HuH-7.5 (cell line): Measurements from ENCODE around the gene IL18BP.

Source experiments
- DNase-seq: peaks from one replicate; pipeline ENCODE4 v3.0.0; 2011; ENCODE audit warnings: low spot score

The IL18BP gene

DNA sequence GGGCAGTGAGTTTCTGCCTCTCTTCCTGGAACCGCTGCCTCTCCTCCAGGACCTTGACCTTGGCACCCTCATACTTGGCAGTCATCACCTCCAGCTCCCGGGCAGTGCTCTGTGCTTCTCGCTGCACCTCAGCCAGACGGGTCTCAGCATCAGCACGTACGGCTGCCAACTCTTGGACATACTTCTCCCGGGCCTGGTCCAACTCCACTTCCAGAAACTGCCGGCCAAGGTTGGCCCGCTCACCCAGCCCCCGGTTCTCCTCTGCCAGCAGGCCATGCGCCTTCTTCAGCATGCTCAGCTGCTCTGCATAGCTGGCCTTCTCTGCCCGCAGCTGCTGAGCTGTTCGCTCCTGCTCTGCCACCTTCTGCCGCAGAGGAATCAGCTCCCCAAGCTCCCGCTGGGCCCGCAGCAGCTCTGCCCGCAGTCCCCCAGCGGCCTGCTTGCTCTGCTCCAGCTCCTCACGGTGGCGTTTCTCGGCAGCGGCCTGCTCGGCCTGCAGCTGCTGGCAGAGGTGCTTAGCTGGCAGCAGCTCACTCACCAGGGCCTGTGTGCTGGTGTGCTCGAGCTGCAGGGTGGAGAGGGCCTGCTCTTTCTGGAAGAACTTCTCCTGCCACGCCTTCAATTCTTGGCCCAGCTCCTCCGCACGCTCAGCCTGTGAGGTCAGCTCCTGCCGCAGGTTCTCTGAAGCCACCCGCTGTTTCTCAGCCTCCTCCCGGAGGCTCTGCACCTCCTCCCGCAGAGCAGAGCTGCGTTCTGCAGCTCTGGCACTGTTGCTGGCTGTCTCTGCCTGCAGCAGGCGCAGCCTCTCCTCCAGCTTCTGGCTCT lies 14.4 kb downstream of the IL18BP start:
- DNase-seq = no peak

DNA sequence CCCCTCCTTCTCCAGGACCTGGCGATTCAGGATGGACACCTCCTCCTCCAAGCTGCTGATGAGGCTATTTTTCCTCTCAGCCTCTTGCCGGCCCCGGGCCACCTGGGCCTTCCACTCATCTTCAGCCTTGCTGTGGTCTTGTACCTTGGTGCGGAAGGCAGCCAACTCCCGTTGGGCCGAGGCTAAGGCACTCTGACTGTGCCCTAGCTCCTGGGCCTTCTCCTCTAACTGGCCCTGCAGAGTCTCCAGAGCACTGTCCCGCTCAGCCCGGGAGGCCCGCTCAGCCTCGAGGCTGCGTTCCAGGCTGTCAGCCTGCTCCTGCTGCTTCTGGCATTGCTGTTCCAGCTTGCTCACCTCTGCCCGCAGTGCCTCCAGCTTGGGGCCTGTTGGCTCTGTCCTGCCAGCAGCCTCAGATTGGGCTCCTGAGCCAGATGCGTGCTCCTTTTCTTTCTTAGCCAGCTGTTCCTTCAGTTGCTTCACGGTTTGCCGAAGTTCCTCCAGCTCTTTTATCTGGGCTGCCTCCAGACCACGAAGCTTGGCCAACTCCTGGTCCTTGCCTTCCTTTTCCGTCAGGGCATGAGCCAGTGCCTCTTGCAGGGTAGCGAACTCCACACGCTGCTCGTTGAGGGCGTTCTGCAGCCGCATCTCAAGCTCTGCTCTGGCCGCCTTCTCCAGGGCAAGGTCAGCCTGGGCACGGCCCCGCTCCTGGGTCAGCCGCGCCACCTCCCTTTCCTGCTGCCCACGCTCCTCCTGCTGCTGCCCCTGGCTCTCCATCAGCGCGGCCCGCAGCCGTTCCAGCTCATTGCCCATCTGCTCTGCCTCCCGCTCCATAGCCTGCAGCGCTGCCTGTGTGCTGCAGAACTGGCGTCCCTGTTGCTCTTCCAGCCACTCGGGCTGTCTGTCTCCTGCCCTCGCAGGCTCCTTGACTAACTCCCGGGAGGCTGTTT lies 15.3 kb downstream of the IL18BP start:
- DNase-seq = no peak

DNA sequence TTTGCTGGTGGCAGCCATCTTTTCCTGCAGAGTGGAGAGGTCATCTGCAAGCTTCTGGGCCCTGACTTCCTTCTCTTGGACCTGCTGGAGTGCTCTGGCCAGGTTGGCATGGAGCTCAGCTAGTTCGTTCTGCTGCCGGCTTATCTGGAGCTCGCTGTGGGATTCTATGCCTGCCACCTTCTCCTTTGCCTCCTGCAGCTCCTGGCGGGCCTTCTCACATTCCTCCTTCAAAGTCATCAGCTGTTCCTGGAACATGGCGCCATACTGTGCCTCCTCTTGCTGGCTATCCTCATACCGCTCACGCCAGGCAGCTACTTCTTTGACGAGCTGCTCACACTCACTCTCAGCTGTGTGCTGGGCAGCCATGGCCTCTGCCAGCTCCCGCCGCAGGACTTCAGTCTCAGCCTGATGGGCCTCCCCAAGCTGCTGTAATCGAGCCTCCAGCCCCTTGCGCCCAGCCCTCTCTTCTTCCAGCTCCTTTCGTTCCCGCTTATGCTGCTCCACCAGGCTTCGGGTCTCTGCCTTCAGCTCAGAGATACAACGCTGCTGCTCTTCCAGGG lies 16.1 kb downstream of the IL18BP start:
- DNase-seq = no peak

DNA sequence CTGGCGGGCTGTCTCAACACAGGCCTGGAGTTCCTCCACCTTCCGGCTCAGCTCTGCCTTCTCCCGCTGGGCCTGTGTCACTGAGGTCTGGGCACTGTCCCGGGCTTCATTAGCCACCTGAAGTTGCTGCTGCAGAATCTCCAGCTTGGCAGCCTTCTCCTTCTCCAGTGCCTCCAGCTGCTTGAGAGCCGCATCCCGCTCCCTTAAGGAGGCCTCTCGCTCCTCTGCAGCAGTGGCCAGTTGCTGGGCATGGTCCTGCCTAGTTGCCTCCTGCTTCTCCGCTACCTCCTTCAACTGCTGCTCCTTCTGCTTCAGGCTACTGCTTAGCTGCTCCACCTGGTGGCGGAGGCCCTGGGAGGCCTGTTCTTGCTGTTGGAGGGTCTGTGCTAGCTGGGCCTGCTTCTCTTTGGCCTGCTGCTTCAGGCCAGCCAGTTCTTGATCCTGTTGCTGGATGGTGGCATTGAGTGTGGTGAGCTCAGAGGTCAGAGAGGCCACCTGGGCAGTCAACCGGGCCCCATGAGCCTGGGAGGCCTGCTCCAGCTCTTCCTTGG lies 16.9 kb downstream of the IL18BP start:
- no peak for DNase-seq

DNA sequence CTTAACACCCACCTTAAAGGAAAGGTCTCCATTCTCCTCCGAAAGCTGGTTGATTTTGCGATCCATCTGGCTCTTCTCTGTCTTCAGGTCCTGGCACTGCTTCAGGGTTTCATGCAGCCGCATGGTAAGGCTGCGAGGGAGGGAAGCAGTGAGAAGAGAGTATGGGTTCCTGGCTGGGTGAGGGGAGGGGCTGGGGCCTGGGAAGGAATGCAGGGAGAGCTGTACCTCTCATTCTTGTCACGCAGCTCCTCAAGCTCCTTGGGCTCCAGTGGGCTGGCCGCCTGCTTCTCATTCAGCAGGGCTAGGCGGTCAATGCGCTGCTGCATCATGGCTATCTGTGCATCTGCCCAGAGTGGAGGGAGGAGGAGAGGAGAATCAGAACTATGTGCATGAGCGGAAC lies 19.5 kb downstream of the IL18BP start:
- no peak for DNase-seq

DNA sequence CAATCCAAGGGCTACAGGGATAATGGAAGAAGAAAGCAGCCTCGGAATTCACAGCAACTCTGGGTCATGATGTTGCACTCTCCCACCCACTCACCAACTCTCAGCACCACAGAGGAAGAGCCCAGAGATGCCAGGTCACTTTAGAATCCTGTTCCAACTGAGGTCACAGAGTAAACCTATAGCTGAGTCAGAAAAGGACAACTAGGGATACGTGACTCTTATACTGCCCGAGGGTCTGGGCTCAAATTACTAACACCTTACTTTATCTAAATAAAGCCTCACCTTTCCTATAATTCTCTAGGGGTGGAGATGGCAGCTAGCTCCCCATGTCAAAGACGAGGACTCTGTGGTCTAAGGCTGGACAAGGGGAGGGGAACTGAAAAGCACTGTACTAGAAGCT lies 24.6 kb downstream of the IL18BP start:
- DNase-seq = no peak

DNA sequence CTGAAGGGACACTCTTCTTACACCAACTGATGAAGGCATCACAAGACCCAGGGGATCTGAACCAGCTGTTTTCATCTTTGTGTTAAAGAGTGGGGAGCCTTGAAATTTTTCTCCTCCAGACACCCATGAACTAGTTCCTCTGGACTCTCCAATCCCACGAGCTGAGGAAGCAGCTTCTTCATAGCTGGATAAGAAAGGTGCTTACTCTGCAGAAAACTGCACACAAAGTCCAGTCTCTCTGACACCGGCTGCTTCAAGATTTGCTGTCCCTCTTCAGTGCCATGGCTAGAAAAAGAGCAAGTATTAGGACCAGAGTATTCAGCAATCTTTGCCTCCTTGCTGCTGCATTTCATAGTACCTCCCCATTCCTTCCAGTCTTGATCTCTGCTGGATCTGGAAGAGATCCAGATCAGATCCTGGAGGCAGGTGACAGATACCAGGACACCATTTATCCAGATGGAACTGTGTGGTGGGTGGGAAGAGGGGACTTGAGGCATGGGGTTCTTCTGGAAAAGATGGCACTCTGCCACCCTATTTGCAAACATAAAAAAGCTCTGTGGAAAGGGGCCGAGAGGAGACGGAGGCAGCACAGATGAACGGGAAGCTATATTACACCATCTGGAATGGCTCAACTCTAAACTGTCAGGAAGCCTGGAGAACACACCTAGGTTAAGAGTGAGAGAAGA lies 25.5 kb downstream of the IL18BP start:
- DNase-seq = no peak

DNA sequence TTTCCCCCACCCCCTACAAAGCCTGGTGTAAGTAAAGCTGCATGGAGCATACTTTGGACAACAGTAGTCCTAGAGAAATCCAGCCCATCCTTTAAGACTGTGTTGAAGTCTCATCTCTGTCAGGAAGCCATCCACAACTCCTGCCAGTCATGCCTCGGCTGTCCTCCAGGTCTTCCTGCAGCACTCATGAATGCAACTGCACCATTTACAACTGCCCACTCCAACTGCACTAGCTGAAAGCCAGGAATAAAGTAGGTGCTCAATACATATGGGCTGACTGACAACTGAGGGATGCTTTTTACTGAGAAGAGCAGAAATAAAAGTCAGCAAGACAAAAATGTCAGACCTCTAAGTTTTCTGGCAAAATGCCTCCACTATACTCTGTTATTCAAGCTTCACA lies 27.4 kb downstream of the IL18BP start:
- DNase-seq = no peak

DNA sequence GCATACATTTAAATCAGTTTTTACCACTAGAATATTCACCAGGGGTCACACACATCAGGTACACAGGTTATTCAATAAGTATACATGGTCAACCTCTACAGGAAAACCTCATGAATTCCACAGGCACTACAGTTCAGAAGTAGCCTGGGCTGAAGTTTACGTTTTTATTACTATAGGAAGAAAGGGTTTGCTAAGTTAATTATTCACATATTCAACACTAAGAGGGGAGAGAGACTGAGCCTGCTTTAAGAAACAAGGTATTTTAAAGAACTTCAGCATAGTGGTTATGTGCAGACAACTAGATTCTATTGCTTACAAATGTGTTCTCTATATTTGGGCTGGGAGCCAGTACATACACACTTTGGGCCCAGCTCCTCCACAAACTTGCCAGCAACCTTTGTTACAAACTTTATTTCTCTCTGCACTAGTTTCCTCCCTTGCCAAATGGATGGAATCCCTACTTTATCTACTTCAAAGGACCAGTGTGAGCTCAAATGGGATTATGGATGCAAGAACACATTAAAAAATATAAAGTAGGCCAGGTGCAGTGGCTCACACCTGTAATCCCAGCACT lies 31.9 kb downstream of the IL18BP start:
- no peak for DNase-seq

DNA sequence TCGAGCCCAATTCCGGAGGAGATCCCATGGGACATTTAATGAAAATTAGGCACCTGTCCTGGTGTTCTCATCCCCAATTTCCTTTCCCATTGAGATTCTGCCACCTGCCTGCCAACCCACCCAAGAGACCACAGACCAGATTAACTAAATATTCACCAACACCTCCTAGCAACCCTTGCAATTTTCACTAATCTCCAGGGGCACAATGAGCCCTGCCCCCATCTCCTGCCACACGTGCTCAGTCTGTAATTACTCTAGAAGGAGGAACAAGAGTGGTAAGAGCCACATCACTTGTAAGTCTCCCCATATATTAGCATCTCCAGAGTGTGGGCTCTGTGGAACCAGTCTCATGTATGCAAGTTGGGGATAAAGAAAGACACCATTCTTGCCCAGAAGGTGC lies 38.0 kb downstream of the IL18BP start:
- no peak for DNase-seq

DNA sequence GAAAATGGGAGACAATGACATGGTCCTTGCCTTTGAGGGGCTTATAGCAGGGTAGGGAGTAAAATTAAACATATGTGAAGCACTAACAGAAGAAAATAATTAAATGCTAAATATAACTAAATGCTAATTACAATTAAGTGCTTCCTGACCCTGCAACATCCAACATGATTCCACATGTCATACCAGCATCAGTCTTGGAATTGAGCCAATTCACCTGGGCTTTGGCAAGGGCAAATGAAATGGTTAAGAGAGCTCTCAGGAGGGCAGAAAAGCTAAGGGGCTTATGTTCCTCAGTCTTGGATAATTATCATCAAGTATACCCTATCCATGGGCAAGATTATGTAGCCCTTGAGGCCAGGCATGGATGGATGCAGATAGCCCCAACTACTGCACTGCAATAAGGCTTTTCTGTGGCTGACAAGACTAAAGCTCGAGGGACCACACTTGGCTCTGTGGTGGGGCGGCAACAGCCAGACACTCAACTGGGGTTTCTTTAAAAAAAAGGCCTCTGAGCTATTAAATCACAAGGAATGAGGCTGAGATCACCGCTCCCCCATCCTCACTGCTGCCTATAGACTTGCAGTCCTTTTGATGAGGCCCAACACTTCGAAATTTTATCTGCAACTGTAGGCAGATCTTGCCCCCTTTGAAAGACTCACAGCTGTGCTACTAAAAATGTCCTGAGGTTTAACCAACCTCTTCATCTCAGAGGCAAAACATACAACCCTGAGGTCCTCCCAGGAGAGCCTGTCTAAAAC lies 39.0 kb downstream of the IL18BP start:
- no peak for DNase-seq

DNA sequence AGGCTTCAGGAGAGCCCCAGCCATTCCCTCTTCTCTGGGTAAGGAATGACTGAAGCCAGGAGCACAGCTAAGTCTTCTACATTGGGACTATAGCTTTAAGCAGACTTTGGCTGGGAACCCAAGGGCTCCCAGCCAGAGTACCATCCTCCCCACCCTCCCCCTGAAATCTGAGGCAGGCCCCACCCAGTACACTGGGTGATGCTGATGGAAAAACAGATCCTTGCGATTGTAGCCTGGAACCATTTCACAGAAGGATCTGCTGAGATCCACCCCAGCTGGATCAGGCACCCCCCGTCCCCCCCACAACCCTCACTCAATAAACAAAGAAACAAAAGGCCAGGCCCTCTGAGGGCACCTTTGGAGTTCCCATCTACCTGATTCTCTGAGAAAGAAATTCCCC lies 39.8 kb downstream of the IL18BP start:
- no peak for DNase-seq

DNA sequence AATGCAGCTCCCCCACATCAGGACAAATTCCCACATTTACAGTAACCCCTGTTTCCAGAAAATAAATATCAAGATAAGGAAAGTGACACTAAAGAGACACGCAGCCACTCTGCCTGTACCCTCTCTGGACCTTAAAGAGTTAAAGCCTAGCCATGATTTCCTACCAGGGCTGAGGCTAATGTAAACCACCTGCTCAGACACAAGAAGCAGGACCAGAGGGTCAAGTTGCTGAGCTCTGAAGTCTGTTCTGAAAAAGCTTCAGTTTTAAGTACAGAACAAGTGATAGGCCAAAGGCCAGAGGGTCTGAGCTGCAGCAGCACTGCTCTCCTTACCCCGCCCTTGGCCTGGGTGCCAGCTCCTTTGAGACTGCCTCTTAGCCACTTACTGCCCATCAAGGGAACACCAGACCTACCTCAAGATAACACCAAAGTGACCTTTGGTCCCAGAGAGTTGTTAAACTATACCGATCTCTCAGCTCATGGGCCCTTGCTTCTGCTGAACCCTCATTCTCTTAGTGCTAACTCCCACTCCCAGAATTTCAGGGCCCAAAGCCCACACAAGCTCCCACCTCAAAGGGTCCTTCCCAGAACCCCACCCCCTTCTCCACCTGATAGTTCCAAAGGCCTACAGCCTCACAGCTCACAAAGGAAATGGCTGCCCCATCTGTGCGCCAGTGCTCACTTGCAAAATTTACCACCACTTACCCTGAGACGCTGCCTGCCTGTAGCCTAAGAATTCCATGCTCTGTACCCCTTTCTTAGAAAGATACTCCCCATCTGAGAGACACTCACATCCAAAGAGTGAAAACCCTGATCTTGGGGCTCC lies 40.5 kb downstream of the IL18BP start:
- no peak for DNase-seq

DNA sequence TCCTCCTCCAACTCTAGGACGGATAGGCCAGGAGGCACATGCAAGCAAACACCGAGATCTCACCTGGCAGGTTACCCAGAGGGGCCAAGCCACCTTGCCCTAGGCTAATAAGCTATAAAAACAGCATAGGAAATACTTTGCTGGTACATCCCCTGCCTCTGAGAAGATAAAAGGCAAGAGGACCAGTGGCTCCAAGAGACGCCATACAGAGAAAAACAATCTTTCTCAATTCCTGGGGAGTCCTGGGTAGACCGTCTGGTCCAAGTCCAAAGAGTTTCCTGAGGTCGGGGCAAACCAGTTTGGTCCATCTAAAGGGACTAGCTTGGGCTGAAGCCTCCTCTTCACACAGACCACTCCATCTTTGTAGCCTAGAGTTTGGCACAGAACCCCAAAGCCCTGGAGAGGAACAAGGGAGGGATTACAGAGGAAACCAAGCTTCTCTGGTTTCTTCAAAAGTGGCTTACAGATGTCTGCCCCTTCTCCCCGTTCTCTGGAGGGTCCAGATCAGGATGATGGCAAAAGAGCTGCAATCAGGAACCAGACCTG lies 41.2 kb downstream of the IL18BP start:
- no peak for DNase-seq

DNA sequence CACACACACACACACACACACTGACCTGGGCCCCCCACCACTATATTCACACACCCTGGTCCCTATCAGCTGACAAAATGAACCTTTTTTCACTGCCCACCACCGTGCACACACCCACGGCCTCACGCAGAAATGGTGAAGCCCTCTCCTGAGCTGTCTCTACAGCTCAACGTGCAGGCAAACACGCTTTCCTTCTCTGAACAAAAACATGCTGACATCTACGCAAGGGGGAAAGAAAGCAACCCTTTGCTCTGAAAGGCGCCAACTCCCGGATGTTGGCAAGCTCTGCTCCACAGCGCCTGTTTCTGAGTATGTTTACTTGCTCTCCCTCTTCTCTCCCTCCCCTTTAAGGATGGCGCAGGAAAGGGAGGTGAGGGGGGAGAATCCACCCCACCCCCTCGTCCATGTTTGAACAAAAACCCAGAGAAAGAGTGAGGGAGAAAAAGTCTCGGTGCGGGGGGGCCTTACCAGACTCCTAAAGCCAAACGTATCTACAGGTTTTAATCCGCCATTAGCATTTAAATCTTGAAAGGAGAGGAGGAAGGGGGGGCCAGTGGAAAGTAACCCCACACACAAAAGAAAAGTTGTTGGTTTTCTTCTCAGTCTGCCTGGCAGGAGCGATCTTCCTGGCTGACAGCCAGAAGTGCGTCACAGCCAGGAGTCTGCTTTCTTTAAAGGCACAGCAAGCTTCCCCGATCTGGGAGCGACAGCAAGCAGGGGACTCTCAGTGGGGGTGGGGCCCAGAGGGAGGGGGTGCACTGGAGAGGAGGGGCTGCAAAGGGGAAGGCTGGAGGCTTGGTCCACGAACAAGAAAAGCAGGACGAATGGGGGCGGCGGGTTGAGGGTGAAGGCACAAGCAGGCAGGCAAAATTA lies 42.0 kb downstream of the IL18BP start:
- peak; percentile 42 for DNase-seq

DNA sequence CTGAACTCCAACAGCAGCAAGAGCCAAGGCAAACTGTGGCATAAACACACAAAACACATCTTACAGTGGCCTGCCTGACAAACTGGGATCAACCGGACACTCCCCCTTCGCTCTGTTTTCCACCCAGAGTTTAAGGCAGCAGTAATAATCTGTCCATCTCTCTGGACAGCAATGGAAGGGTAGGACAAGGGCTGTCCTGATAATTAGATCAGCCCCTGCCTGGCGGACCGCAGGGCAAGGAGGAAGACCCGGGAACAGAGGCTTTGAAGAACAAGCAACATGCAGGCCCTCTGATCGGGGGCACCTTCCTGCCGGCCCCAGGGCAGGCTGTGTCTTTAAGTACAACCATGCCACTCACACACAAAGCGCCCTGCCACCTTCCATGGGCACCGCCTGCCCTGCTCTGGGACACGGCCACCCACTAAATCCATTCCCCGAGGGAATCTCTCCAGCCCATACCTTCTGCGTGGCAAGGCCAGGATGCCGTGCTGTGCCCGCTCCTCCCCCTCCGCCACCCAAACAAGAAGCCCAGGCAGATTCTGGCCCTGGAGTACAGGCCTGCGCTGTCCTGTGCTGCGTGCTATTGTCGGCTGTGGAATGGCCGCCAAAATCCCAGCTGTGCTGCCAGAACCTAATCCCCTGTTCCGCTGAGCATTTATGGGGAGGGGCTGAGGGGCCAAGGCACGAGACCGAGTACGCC lies 42.8 kb downstream of the IL18BP start:
- DNase-seq = peak; percentile 19

DNA sequence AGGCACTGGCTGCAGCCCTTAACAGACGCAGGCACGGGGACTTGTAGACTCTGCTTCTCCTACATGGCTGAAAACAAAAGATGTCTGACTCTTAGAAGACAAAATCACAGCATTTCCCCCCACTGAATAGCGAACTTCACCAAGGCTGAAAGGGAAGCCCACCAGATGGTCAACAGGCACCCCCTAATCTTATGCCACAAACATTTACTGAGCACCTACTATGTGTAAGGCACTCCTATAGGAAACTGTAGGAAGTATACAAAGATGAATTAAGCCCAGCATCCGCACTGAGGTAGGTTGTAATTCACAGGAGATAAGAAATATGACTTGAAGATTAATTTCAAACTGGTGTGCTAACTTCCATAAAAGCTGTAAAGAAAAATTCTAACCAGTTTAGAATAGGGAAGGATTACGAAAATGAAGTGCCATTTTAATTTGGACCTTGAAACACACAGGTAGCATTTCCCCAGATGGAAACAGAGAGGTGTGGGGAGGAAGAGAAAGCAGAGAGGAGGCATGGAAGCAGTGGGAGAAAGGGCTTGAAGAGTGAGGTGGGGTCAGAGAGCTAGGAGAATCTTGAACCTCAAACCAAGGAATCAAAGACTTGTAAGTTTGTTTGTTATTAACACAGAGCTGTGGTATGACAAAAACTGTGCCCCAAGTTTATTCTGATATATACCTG lies 43.5 kb downstream of the IL18BP start:
- DNase-seq = no peak
